Measurements from ENCODE around the gene ID2.

Gene ID2

DNA sequence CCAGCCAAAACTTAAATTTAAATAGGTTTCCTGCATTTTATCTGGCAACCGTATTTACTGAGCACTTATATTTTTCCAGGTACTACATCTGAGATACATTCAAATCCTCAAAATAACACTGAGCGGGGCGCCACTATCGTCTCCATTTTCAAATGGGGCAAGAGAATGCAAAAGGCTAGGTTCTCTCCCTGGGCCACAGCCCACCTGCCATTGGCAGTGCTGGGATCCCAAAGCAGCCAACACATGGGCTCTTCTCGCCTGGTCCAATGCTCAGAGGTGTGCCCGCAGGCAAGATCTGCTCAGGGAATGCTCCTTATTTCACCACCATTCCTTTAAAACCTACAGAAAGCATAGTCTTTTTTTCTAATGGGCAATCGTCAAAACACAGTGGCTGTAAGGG, 11.3 kb upstream of the ID2 start:
- no peak for DNase-seq

DNA sequence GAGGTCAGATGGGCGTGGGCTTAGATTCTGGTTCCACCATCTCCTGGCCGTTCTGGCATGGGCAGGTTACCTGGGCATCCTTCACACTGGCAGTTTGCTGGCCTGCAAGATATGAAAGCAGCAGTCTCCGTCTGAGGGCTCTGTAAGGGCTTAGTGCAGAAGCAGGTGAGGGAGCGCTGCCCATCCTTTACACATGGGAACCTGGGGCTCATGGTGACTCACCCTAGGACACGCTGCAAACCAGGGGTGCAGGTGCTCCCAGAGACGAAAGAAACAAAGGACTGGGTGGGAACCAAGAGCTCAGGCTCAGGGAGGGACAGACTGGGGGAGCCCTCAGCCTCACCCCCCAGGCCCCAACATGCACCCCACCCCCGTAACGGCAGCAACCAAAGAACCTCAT, 10.7 kb upstream of the ID2 start:
- DNase-seq, result no peak

DNA sequence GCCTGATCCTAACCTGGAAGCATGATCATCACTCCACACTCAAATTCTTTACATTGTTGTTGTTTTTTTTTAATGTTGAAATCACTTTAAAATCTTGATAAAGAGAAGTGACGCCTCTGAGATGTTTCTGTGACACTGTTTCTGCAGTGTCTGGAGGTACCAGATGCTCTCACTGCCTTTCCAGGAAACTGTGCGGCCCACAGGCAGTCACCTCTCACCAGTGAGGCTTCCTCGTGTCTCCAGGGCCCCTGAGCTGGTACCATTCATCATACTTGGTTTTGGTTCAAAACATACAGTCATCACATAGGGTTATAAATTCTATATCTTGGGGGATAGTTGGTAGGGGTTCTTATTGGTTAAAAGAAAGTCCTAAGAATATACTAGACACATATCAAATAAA, 10.1 kb upstream of the ID2 start:
- no peak for DNase-seq

DNA sequence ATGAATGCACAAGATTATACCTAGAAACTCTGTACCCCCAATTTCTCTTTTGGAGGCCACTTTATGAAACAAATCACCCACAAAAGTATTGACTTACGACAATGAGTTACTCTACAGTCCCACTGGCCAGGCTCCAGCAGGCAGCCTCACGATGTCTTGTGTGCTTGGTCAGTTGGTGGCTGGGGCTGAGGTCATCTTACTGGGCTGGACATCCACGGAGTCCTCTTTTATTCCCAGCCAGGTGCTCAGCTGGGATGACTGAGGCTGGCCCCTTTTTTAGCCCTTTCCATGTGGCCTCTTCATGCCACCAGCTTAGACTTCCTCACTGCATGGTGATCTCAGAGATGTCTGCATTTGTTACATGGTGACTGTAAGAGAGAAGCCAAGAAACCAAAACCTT, 8.9 kb upstream of the ID2 start:
- DNase-seq, result no peak

DNA sequence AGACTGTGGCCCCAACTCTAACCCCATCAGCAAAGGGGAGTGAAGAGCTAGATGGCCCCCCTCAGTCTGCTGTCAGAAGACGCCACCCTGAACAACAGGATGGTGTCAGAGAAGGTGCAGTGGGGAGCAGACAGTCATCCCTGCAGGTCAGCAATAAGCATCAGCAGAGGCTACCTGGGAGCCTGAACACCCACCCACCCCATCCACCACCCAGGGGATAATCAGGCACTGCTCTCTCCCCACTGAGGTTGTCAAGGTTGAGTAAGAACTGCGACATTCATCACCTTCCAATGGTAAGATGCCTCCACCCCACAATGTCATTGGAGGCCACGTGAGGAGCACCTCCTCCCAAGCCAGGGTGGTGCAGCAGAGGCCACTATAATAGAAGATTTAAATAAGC, 8.5 kb upstream of the ID2 start:
- DNase-seq, result no peak

DNA sequence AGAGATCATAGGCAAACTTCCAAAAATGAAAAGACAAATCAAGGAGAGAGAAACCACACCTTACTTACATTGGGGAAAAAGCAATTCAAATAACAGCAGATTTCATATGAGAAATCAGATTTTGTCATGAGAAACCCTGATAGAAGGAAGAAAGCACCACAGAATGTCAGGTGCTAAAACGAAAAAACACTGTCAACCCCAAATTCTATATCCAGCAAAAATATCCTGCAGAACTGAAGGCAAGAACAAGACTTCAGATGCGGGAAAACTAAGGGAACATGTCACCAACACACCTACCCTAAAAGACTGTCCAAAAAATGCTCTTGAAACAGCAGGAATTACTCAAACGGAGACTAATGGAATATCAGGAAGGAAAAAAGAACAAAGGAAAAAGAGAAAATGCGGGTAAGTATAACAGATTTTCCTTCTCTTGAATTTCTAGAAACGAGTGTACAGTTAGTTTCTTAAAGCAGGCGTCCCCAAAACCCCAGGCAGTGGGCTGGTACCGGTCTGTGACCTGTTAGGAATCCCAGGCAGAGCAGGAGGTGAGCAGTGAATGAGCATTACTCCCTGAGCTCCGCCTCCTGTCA, 7.3 kb upstream of the ID2 start:
- DNase-seq, result no peak

DNA sequence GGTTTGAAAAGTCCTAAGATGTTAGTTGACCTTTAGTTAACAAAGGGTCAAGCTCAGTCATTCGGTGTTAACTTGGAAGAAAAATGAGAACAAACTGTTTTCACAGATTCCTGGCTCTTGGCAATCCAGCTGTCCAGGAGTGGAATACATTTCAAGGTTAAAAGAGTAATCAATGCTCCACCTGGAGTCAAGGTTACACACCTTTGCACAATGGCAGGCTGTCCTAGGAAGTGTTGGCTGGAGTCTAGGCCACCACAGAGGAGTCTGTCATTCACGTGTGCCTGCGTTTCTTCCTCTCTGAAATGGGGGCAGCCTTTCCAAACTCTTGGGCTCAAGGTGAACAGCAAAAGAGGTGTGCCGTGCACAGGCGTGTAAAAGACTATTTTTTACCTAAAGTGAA, 6.3 kb upstream of the ID2 start:
- no peak for DNase-seq

DNA sequence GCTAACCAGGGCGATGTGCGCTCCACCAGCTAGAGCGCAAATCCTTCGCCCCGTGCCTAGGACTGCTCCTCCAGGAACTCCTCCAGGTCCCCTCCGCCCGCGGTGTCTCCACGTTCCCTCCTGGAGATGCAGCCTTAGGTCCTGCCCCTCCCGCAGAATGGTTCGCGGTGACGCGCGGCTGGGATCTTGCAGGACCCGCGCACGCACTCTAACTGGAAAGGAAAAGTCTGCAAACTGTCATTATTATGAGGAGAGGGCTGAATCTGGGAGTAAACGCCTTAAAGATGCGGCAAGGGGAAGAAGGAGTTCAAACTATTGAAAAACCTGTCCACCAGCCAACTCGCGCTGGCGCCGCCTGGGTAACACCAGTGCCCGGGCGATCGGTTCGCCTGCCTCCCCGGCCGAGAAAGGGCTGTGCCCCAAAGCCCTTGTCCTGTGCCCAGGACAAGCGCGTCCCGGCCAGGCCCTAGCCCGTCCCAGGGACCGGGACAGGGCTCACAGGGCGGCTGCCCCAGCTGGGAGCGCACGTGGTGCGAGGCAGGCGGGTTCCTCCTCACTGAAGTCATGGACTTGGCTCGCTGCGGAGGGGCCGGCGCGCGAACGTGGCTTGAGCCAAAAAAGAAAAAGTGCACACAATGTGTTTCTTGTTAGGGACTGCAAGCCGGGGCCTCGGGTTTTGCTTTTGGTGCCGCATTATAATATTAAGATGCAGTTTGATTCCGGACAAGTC, 5.5 kb upstream of the ID2 start:
- no peak for DNase-seq

DNA sequence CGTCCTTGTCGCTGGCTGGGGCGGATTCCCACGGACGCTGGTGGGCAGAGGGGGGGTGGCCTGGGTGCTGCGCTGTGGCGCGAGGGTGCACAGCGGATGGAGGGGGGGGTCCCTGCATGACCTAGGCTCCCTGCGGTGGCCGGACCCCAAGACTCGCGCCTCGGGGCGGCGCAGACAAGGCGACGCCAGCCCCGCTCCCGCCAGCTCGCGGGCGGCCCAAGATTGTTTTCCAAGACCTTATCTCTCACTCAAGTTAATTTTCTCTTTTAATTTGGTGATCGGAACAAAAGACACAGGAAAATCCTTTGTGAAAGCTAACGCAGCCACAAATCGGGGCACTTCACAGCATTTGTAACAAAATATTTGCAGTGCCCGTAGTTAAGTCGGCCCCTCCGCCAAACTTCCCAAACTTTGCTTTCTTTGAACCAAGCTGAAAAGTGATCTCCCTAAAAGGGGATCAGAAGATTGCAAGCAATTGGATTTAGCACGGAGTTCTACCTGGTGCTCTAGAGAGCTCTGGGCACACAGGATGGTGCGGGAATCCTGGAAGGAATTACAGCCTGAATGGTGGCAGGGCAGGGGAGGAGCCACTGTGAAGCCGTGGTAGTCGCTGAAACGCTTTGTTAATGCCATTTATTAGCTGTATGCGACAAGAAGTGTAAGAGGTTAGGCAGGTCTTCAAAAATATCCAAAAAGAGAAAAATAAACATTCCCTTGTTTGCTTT, 4.8 kb upstream of the ID2 start:
- no peak for DNase-seq

DNA sequence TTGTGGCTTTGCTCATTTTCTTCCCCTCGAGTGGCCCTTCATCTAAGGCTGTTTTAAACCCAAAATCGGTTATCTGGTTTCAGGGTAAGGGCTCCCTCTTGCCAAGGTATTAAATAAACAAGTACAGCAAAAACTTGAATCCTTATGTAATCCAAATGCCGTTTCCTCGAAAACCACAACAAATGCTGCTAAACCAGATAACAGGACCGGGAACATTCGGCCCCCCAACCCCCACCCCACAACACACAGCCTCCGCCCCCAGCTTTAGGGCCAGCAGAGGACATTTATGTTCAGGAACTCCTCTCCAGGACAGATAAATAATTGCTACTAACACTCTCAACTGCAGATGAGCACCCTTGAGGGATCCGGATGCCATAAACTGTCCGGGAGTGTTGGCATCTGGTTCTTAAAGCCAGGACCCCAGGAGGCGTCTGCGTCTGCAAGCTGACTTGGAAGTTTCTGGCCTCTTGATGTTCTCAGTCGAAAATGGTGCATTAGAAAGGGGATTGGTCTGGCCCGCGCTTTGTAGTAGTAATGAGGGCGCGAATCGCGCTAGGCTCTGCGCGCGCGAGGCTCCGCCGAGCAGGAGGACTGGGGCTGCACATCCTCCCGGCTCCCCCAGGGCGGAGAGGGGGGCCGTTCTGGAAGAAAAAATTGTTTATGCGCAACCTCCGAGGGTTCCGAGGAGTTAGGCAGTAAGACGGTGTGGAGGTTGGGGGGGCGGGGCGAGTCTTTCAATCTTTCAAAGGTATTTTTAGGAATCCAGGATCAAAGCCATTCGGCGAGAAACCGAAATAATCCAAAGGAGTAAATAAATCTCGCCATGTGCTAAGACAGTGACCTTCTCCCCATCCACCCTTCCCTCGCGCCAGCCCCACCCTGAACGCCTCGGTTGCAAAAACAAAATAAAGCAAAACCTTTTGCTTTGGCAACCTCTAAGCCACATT, 3.9 kb upstream of the ID2 start:
- DNase-seq, result peak; percentile 64

DNA sequence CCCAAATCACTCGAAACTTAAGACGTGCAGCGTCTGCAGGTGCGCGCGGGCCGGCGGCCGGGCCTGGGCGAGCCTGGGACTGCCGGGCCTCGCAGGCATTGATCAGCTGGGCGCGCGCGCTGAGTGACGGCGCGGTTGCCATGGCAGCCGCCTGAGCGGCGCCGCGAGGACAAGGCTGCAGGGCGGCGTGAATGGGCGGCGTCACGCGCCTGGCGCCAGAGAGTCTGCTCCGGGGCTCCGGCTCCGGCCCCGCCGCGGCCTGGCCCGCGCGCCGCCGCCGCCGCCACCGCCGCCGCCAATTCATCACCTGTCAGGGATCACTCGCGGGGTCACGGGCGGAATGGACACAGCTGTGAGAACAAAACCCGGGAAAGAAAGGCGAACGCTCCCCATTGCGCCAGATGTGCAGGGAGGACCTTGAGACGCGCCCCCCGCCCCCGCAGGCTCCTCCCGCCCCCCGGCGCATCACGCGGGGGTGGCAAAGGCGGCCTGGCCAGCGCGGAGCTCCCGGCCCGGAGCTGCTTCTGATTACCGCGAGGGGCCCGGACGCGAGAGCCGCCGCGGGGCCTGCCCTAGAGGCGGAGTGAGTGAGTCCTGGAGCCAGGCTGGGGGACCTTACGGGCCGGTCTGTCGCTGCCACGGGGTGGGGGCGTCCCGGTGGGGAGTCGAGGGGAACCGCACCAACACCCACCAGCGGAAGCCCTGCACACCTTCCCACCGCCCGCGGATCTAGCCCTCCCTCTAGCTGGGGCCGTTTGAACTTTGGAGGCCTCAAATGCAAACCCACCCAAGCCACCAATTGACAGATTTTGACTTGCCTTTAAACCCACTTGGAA, 2.9 kb upstream of the ID2 start:
- peak; percentile 90 for DNase-seq

DNA sequence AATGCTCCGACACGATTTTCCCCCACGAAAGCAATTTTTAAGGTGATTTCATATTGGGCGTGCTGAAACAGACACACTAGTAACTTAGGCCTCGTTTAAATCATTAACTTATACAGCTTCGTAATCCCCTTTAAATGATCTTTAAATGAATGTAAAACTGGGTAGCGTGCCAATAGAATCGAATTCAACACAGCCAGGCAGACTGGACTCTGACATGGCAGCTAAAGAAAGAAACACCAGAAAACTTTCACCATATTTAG, 2.4 kb upstream of the ID2 start:
- no peak for DNase-seq

DNA sequence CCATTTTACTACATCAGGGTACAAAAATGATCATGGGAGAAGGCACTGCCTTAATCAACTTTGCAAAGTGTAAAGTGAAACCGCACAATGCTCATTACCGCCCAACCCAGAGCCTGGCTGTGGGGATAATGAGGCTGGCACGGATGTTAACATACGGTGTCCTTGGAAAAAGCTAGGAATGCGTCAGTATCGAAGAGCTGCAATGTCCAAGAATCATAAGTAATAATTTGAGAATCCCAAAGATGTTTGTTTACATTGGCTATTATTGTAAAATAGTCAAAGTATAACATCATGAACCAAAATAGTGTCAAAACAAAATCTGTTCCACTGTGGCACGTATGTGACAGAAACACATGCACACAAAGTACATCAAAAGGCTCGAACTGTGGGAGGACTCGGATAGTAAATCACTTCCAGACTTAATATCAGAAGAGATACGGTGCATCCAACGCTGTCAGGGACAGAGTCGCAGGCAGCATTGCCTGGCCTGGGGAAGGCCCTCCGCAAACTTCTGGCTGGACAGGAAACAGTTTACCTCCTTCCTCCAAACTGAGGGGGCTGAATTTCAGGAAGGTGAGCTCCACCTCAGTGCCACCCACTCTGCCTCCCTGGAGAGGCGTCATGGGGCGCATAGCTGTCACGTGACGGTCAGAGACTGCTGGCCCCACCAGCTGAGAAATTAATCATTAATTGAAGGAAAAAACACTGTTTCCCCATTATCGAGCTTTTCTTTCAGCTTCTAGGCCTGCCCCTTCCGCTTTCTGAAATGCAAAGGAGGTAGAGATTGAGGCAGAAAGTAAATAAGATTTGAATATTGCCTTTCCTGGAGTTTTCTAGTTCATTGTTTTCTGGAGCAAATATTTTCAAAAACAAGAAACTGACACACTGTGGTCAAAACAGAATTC, 1.8 kb upstream of the ID2 start:
- DNase-seq, result peak; percentile 84

DNA sequence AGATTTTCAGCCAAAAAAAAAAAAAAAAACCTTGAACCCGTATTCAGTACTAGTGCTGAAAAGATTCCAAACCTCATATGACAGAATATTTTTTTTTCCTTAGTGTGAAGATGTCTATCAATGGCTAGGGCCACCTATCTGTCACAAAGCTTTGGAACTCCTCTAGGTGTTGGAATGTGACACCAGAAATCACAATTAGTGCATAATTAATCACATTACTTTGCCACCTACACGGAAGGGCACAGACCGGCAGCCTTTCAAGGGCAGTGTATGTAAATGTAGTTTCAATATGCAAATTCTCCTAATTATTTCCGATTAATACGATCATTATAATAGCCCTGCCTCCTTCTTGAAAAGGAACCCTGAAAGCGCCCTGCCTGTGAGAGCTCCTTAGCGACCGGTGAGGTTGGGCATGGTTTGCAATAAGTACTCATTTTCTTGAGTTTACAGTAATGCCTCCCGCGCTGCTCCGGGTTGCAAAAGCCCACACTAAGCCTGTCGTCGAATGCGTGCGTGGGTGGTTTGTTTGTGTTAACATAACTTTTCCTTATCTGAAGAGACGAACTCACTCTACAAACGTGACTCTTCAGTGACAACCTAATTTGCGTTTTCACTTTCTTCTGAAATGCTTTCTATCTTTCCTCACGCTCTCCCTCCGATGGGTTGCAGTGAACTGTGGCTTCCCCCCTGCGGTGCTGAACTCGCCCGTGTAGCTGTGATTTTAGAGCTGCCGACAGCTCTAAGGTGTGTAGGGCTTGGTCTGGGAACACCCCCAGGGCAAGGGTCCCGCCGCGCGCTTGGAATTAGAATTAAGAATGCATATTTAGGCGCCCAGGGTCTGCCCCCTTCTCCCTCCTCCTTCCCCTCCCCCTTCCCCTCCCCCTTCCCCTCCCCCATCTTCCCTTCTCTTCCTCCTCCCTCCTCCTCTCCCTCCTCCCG, 765 bp upstream of the ID2 start:
- DNase-seq, result peak; percentile 53

DNA sequence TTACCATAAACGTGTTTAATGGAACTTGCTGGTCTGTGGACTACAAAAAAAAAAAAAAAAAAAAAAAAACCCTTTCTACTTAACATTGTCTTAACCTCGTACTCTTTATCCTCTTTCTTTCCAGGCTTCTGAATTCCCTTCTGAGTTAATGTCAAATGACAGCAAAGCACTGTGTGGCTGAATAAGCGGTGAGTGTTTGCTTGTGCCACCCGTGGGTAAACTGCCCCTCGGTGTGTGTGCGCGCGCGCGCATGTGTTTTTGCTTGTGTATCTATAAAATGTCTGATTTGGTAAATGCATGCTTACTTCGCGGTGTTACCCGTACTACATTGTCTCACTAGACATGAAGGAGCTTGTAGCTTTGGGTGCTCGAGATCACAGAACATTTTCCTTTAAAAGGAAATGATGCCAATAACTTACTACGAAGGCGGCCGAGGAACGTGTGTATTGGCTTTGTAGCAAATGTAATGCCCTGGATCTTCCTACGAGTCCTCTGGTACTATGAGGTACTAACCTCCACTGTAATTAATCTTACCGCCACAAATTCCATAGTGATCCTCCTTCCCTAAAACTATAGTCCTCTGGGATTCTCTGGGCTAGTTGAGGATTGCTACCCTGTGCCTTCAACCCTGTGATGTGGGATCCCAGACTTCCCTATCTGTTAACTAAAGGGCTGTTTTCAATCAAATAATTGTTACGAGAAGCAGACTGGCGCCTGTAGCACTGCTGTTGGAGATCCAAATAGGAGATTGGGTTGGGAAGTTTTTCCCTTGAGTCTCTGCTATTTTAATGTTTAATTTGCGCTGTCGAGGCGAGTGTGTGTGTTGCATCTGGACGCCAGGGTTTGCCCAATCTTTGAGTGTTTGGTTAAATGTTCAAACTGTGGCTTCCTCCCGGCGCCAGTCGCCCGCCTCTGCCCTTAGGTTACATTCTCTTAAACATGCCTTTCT, 1.1 kb downstream of the ID2 start:
- peak; percentile 47 for DNase-seq

DNA sequence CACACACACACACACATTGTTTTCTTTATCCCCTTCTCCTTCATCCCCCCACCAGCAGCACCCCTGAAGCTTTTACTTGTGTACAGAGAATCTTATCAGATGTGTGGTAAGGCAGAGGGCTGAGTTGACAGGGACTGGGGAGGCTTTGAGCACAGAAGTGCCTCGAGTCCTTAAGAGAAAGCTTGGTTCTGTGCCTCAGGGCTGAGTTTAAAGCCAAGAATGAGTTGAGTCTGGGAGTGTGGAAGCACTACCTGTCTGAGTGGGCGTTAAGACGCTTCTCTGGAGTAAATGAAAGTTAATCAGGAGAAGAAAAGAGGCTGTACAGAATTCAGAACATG, 2.7 kb downstream of the ID2 start:
- no peak for DNase-seq

DNA sequence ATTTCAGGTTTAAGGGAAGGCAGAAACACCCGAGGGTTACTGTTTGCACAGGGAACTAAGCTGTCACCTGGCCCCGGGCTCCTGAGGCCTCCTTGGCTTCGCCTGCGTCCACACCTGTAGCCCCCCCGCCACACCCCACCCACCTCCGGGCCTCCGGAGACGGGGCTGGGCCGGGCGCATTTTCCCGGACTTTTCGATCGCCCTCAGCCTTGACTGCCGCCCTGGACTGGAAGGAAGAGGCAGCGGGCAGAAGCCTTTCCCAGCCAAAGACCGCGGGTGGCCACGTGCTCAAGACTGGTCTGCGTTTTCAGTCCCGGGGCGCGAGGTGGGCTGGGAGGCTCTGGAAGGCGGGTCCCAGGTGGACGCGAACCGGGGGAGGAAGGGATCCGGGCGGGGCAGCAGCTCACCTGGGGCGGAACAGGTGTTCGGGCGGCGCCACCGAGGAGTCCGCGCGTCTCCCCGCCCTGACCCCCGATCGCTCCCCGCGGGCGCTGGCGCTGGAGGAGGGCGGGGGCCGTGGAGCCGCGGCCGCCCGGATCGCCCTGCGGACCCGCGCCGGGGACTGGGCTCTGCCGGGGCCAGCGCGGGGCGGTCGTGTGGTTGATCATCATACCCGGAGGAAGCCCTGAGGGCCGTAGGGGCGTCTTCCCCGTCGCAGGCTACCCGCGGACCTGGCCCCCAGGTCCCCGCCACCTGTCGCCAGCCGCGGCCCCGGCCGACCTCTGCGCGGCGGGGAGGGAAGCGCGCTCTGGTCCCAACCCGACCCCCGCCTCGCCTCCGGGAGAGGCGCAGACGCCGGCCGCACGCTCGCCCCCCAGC, 3.2 kb downstream of the ID2 start:
- DNase-seq, result peak; percentile 51

DNA sequence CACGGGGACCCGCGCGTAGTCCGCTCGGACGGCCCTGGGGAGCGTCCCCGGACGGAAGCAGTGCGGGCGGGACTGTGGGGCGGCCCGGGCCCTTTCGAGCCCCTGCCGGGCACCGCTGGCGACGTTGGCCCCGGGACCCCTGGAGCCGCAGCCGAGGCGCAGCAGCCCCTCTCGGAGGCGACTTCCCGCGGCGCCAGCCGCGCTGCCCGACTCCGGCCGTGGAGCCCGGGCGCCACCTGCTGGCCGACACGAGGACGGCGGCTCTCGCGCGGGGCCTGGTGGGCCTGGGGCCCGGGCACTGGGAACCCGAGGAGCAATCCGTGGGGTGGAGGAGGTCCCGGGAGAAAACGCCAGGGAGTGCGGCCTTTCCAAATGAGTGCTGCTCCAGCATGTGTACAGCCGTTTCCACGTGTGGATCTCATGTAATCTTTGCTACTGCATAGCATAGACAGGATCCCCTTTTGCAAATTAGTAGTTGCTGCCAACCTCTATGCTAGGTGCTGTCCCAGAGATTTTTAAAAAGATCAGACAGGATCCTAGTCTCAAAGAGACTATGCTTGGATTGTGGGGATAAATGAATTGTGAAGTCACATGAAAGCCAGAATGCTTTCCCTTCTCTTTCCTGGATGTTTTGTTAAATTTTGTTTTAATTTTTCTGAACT, 4.0 kb downstream of the ID2 start:
- peak; percentile 41 for DNase-seq

Data from NCI-H446 treated with DMSO at 0.1 percent for 48 hours (cell line).